GM23338 (cell line): Measurements from ENCODE around the gene TAF3. TPM values are rescaled to one million over a fixed set of nuclear protein-coding genes. Genes with fewer than 3 reads are reported as not detected.

Experiments
- ATAC-seq: fragments of 200-7000 bp; cut with Tn5 transposase; 3 replicates; pipeline ENCODE4 v1.9.1; 2020
- DNase-seq: peaks from one replicate; pipeline ENCODE4 v3.0.0-alpha.2; 2015; ENCODE audit warnings: low spot score
- H2AFZ ChIP-seq: fragments of 200-600 bp; sonication (generic); 2 replicates; pipeline ENCODE4 v1.8.0; 2016; ENCODE audit warnings: antibody characterized with exemption, mild to moderate bottlenecking, moderate library complexity
- H3F3A ChIP-seq: fragments of 200-600 bp; sonication (generic); replicated peaks from 2 replicates; pipeline ENCODE4 v1.8.0; 2017; ENCODE audit warnings: antibody characterized with exemption, mixed run types, low read depth
- H3K27ac ChIP-seq: fragments of 200-600 bp; sonication (generic); 2 replicates; pipeline ENCODE4 v1.6.1; 2016; ENCODE audit warnings: low read depth
- H3K27me3 ChIP-seq: fragments of 200-600 bp; sonication (generic); 2 replicates; pipeline ENCODE4 v1.8.0; 2016; ENCODE audit warnings: mild to moderate bottlenecking, mixed run types, moderate library complexity; ENCODE audit not compliant: insufficient read depth
- H3K36me3 ChIP-seq: fragments of 200-600 bp; sonication (generic); 2 replicates; pipeline ENCODE4 v1.8.0; 2016; ENCODE audit warnings: mild to moderate bottlenecking; ENCODE audit not compliant: insufficient read depth
- H3K4me1 ChIP-seq: fragments of 200-600 bp; sonication (generic); 2 replicates; pipeline ENCODE4 v1.8.0; 2016; ENCODE audit warnings: mild to moderate bottlenecking, moderate library complexity; ENCODE audit not compliant: insufficient read depth
- H3K4me2 ChIP-seq: fragments of 200-600 bp; sonication (generic); 2 replicates; pipeline ENCODE4 v1.7.1; 2017; ENCODE audit warnings: mixed run types
- H3K4me3 ChIP-seq: fragments of 200-600 bp; sonication (generic); 2 replicates; pipeline ENCODE4 v1.6.1; 2016; ENCODE audit warnings: mixed run types
- H3K79me2 ChIP-seq: fragments of 200-600 bp; sonication (generic); replicated peaks from 2 replicates; pipeline ENCODE4 v1.8.0; 2017; ENCODE audit warnings: mild to moderate bottlenecking; ENCODE audit not compliant: insufficient read depth
- H3K9me2 ChIP-seq: fragments of 200-600 bp; sonication (generic); 2 replicates; pipeline ENCODE4 v1.8.0; 2017; ENCODE audit not compliant: insufficient read depth
- H4K20me1 ChIP-seq: fragments of 200-600 bp; sonication (generic); replicated peaks from 2 replicates; pipeline ENCODE4 v1.8.0; 2017; ENCODE audit warnings: mild to moderate bottlenecking; ENCODE audit not compliant: insufficient read depth
- H3K27ac Mint-ChIP-seq: 2 replicates; pipeline ENCODE4 v1.8.0; 2020; ENCODE audit warnings: inconsistent platforms, mild to moderate bottlenecking, moderate library complexity, mixed read lengths
- H3K27me3 Mint-ChIP-seq: 3 replicates; pipeline ENCODE4 v1.8.0; 2022; ENCODE audit warnings: low read depth, mild to moderate bottlenecking, moderate library complexity, mixed read lengths, inconsistent platforms; ENCODE audit not compliant: insufficient read depth, poor library complexity
- H3K36me3 Mint-ChIP-seq: 3 replicates; pipeline ENCODE4 v1.8.0; 2021; ENCODE audit warnings: low read depth, mild to moderate bottlenecking, inconsistent platforms, moderate library complexity, mixed read lengths
- H3K4me1 Mint-ChIP-seq: 3 replicates; pipeline ENCODE4 v1.8.0; 2020; ENCODE audit warnings: mild to moderate bottlenecking, inconsistent platforms, mixed read lengths
- H3K4me3 Mint-ChIP-seq: 3 replicates; pipeline ENCODE4 v1.8.0; 2021; ENCODE audit warnings: moderate library complexity, mild to moderate bottlenecking, inconsistent platforms, mixed read lengths
- H3K9me3 Mint-ChIP-seq: 3 replicates; pipeline ENCODE4 v1.8.0; 2020; ENCODE audit warnings: moderate library complexity, mild to moderate bottlenecking, inconsistent platforms, mixed read lengths
- CTCF ChIP-seq, 2 experiments: fragments of 200-600 bp in 1 of 2; sonication (generic) in 1 of 2; conservative IDR thresholded peaks; 2 replicates each; pipeline versions ENCODE4 v1.5.1 to v1.6.1; 2016 to 2017; ENCODE audit warnings: antibody characterized with exemption in 2 of 2, low read depth in 2 of 2, mild to moderate bottlenecking in 2 of 2, moderate library complexity in 1 of 2
- ETS1 ChIP-seq: IDR thresholded peaks from 2 replicates; pipeline ENCODE4 v1.6.1; 2016; ENCODE audit warnings: antibody characterized with exemption
- EZH2 ChIP-seq: fragments of 200-600 bp; sonication (generic); IDR thresholded peaks from one replicate; pipeline ENCODE4 v1.8.0; 2017; ENCODE audit warnings: antibody characterized with exemption, mild to moderate bottlenecking, low read depth; ENCODE audit not compliant: unreplicated experiment
- EZH2phosphoT487 ChIP-seq: fragments of 200-600 bp; sonication (generic); IDR thresholded peaks from one replicate; pipeline ENCODE4 v1.8.1; 2018; ENCODE audit warnings: antibody characterized with exemption; ENCODE audit not compliant: unreplicated experiment
- JUNB ChIP-seq: IDR thresholded peaks from one replicate; pipeline ENCODE4 v1.6.1; 2016; ENCODE audit warnings: antibody characterized with exemption; ENCODE audit not compliant: unreplicated experiment
- POLR2AphosphoS5 ChIP-seq: IDR thresholded peaks from 2 replicates; pipeline ENCODE4 v1.6.1; 2016; ENCODE audit warnings: antibody characterized with exemption, low read depth
- STAT1 ChIP-seq: IDR thresholded peaks from one replicate; pipeline ENCODE4 v1.6.1; 2016; ENCODE audit warnings: antibody characterized with exemption; ENCODE audit not compliant: unreplicated experiment
- ZNF114 ChIP-seq: fragments of 250-450 bp; sonication (Bioruptor Pico); IDR thresholded peaks from 2 replicates; pipeline ENCODE4 v1.5.0; 2020; ENCODE audit warnings: mild to moderate bottlenecking, moderate library complexity
- ZNF331 ChIP-seq: fragments of 250-450 bp; sonication (Bioruptor Pico); IDR thresholded peaks from 2 replicates; pipeline ENCODE4 v1.5.0; 2020; ENCODE audit warnings: low read depth, mild to moderate bottlenecking, moderate library complexity
- ZNF462 ChIP-seq: fragments of 250-450 bp; sonication (Bioruptor Pico); IDR thresholded peaks from 2 replicates; pipeline ENCODE4 v1.5.0; 2020; ENCODE audit warnings: mild to moderate bottlenecking, moderate library complexity
- polyA plus RNA-seq: library from polyadenylated mRNA; unstranded; fragments of >200 nt; fragmentation: Nextera tagmentation; extraction: Ambion mirVana; gene quantifications from 2 replicates; pipeline ENCODE4 v1.2.1, GENCODE V29; 2016
- total RNA-seq: library from RNA; depleted of rRNA; stranded (reverse); fragments of >200 nt; shearing (Covaris generic); gene quantifications from 2 replicates; pipeline ENCODE4 v1.2.3, GENCODE V29; 2014

TAF3 gene
- total and polyA plus RNA-seq, 2 experiments from 2014 or later: 6.4 to 15.2 TPM

GRCh38 chr10:7804741-7805140 lies 13.6 kb upstream of the TAF3 start:
- H3K27me3 Mint-ChIP-seq: peaks cover 2% of the 10 kb centered on the region
- H3K4me1 Mint-ChIP-seq: no peaks in the 10 kb centered on the region
- H2AFZ ChIP-seq: no peak overlapping the region
- H3K36me3 Mint-ChIP-seq: peaks cover 65% of the 10 kb centered on the region
- H3K27ac Mint-ChIP-seq: no peak overlapping the region
- H3K9me2 ChIP-seq: no peaks in the 10 kb centered on the region
- no peaks in the 10 kb centered on the region for H3K79me2 ChIP-seq
- H3K9me3 Mint-ChIP-seq: no peaks in the 10 kb centered on the region
- no peak overlapping the region for H3K27ac ChIP-seq
- no peak overlapping the region for H3K4me2 ChIP-seq
- no peak for ATAC-seq
- TF ChIP-seq EZH2phosphoT487 (no peak), ZNF331 (CRISPR knock-in tag) (no peak), ETS1 (no peak), STAT1 (no peak), EZH2 (no peak)
- no peak overlapping the region for H3K4me3 Mint-ChIP-seq
- peaks cover 16% of the 10 kb centered on the region for H4K20me1 ChIP-seq
- H3K36me3 ChIP-seq: peaks cover 58% of the 10 kb centered on the region
- H3K27me3 ChIP-seq: no peaks in the 10 kb centered on the region
- no peak for DNase-seq
- H3K4me3 ChIP-seq: no peak overlapping the region
- no peaks in the 10 kb centered on the region for H3K4me1 ChIP-seq
- no peaks in the 10 kb centered on the region for H3F3A ChIP-seq

- Histone ChIP-seq H3K4me1 (peaks cover 5% of the 10 kb centered on the region; the same call in 1 of the 2 replicates), H3K79me2 (no peaks in the 10 kb centered on the region), H3F3A (no peaks in the 10 kb centered on the region), H4K20me1 (peaks cover 13% of the 10 kb centered on the region), H3K36me3 (peaks cover 25% of the 10 kb centered on the region), H3K27ac (no peak overlapping the region), H3K9me2 (no peaks in the 10 kb centered on the region), H3K4me3 (no peak overlapping the region), H2AFZ (no peak overlapping the region), H3K4me2 (no peak overlapping the region), H3K27me3 (no peaks in the 10 kb centered on the region)
- Mint-ChIP-seq H3K4me1 (peaks cover 17% of the 10 kb centered on the region), H3K36me3 (peaks cover 29% of the 10 kb centered on the region), H3K27ac (no peak overlapping the region), H3K4me3 (no peak overlapping the region), H3K27me3 (peaks cover 7% of the 10 kb centered on the region), H3K9me3 (no peaks in the 10 kb centered on the region)
- ATAC-seq: no peak
- TF ChIP-seq POLR2AphosphoS5 (peak; percentile 13; the same call in 1 of the 2 replicates), ZNF462 (CRISPR knock-in tag) (no peak), CTCF (conservative IDR thresholded peaks at IDR 0.05; ENCODE audit: low read depth in 2 of 2) (no peak), JUNB (no peak), ZNF114 (CRISPR knock-in tag) (no peak)
- no peak for DNase-seq
These were observed 9.5 kb upstream of the TAF3 start for GRCh38 chr10:7808686-7809267.
